HL-60/S4 treated with phorbol 12-myristate 13-acetate at 8.2 ng/mL for 4 days and 3 days (cell line): ENCODE results near the gene RAB24.

Experiments
- in situ Hi-C: fragments of 300-500 bp; cut with MboI; formaldehyde crosslinking; loops from 2 replicates; pipeline ENCODE4 v1.15.0; 2022; ENCODE audit warnings: low sequenced_read_pairs

RAB24 gene

GRCh38 chr5:177333420-177334154 is 30.1 kb upstream of the RAB24 start:
- in situ Hi-C loops, result no loop called here

DNA sequence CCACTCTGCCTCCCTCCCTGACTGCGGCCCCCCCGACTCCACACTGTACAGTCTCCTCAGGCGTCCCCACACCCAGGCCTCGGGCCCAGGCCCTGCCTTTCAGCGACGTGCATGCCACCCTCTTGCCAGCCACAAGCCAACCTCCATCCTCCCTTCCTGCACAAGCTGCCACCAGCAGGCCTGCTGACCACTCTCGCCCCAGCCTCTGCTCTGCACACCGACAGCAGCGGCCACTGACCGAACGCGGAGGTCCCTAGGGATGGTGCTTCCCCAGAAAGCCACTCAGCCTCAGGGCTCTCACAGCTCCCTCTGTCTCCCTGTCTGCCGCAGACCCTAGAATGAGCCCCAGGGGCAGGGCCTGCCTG is 29.4 kb upstream of the RAB24 start:
- in situ Hi-C loops, result no loop called here

DNA sequence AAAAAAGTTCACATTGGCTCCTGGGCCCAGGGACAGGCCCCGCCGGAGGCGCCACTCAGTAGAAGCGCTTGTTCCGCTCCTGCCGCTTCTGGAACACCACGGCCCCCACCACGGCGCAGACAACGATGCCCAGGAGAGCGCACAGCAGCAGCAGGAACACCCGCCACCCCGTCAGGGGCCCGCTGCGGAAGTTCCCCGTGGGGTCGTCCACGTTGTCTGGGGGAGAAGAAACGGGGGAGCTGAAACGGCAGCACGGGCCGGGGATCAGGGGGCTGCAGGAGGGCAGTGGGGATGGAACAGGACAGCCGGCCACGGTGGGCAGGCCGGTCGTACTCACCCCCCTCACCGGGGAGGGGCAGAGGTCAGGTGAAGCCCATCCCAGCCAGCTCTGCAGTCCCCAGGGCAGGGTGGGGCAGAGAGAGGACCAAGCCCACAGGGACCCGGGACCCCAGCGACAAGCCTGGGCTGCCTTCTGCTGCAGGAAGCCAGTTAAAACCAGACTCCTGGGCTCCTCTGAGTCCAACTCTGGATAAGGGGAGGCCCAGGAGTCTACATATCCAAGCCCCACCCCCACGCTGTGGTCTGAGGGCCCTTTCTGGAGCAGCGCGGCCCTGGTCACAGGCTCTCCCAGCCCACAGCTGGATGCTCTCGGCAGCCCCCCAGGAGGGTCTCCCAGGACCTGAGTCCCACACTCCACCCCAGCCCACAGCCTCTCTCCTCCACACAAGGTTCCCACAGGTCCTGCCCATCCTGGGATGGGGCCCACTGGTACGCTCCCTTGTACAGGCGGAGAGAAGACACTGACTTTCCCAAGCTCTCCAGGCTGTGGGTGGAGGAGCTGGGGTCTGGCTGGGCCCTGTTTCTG is 28.7 kb upstream of the RAB24 start:
- in situ Hi-C loops, result no loop called here

- in situ Hi-C loops, result no loop called here
Measured at GRCh38 chr5:177330991-177331842, 27.7 kb upstream of the RAB24 start.

GRCh38 chr5:177329883-177330282 is 26.4 kb upstream of the RAB24 start:
- in situ Hi-C loops, result no loop called here

- in situ Hi-C loops, result no loop called here
Measured at GRCh38 chr5:177328545-177329231, 25.2 kb upstream of the RAB24 start.

- in situ Hi-C loops, result no loop called here
Measured at GRCh38 chr5:177327539-177328522, 24.3 kb upstream of the RAB24 start.

- in situ Hi-C loops, result no loop called here
Measured at GRCh38 chr5:177325868-177326381, 22.4 kb upstream of the RAB24 start.

- in situ Hi-C loops, result no loop called here
Measured at GRCh38 chr5:177320879-177321278, 17.4 kb upstream of the RAB24 start.

GRCh38 chr5:177319913-177320588 is 16.5 kb upstream of the RAB24 start:
- in situ Hi-C loops, result no loop called here

- in situ Hi-C loops, result no loop called here
Measured at GRCh38 chr5:177317959-177318377, 14.4 kb upstream of the RAB24 start.

- in situ Hi-C loops, result no loop called here
Measured at GRCh38 chr5:177316005-177316404, 12.5 kb upstream of the RAB24 start.

GRCh38 chr5:177315411-177315810 is 11.9 kb upstream of the RAB24 start:
- in situ Hi-C loops, result no loop called here

GRCh38 chr5:177314376-177315342 is 11.1 kb upstream of the RAB24 start:
- in situ Hi-C loops, result no loop called here

DNA sequence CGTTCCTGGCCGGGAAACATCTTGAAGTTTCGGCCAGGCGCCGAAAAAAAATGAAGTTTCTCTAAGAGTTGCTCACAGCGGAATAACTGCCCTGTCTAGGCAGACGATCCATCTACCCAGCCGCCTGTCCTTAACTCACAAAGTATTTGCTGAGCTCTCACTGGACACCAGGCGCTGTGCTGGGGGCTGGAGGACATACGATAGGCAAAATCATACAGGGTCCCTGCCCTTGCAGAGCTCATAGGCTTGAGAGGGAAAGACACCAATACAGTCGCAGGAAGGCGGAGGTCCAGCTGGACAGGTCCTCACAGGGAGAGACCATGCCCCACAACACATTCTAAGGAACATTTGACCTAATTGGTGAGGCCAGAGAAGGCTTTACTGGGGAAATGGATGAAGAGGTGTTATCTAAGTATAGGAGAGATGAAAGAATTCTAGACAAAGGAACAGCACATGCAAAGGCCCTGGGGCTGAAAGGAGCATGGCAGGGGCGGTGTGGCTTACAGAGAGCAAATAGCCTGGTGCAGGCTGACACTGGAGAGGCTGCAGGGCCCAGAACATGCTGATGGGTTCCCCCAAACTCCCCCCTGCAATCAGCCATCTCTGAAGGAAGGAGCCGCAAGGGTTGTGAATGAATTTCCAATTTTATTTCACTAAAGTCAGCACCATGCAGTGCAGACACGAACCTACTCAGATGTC is 10.2 kb upstream of the RAB24 start:
- in situ Hi-C loops, result no loop called here

DNA sequence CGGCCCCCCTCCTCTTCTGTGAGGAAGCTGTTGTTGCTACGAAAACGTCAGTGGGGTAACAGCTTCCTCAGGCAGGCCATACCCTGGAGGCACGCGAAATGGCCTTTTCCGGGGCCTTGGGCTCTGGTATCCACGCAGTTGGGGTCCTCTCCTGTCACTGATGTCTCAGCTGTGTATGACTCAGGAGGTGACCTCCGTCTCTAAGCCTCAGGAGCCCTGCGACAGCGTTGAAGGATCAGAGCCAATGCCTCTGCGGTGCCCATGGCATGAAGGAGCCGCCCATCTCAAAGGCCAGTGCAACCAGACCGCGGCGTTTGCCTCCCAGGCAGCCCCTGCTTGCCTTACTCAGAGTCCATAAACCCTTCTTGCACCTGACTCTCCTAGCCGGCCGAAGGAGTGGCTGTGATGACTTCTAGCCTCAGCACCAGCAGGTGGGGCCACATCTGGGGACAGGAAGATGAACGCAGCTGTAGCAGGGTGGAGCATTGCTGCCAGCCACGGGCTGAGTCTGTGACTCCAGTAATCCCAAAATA is 9.2 kb upstream of the RAB24 start:
- in situ Hi-C loops, result no loop called here
